ENCODE measurements around the gene GNAZ.

GNAZ gene

DNA sequence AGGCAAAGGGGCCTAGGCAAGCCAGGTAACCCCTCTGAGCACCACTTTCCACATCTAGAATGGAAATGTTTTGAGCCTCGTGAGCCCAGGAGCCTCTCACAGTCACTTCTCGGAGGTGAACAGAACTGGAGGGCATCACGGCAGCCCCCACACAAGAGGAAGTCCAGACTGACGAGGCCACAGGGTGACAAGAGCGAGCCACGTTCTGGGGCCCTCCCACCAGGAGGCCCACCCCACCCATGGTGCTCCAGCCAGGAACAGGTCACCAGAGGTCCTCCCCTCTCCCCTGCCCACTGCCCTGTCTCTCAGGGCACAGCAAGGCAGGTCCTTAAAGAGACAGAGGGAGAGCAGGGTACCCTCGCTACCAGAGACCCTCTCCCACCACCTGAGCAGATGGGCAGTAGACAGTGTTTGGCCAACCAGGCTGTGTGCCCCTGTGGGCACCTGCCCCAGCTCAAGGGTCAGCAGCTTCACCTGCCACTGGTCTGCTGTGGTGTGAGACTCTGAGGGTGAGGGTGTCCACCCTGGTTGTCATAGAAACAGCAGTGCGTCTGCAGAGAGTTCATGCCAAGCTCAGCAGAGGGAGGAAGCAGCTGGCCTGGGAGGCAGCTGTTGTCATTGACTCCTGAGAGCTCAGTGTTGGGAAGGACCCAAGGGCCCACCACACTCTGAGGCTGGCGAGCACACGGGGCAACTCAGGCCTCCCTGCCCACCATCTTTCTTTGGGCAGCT, 40.0 kb downstream of the GNAZ start:
- no peaks in the 10 kb centered on the region for H3K4me1 ChIP-seq (ENCODE audit: control insufficient read depth, insufficient read depth, low read length)
- no peak overlapping the region for H3K4me3 ChIP-seq (ENCODE audit: low read depth, low read length)
- no peak overlapping the region for H3K9ac ChIP-seq (ENCODE audit: low read depth, low read length)
- no peaks in the 10 kb centered on the region for H3K36me3 ChIP-seq (ENCODE audit: control insufficient read depth, insufficient read depth, low read length)
- no peaks in the 10 kb centered on the region for H3K27me3 ChIP-seq (ENCODE audit: control insufficient read depth, insufficient read depth, low read length)
- no peaks in the 10 kb centered on the region for H3K9me3 ChIP-seq (ENCODE audit: control insufficient read depth, insufficient read depth, low read length)

DNA sequence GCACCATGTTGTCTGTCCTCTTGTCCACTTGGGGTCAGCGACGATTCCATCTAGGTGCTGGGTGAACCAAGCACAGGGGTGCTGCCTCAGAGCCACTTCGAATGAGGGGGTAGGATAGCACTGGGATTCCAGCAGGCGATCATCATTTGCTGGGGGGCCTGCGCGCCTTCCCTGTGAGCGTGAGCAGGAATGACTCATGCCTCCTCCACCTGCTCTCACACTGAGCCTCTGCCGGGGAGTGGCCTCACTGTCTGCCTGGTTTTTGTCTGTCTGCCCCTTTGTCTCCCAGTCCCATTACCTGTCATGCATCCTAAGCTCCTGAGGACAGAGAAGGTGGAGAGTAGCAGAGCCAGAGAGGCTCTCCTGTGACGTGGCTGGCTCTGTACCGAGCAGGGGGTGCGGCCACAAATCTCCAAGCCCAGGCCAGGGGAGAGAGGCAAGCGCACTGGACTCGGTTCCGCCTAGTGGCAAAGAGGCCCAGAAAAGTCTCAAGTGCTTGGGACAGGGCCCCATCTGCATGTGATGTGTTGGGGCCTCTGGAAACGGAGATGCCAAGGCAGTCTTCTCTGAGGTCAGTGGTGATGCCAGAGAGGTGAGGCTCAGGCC, 40.7 kb downstream of the GNAZ start:
- Histone ChIP-seq H3K9ac (ENCODE audit: low read depth, low read length) (no peak overlapping the region), H3K4me1 (ENCODE audit: control insufficient read depth, insufficient read depth, low read length) (no peaks in the 10 kb centered on the region), H3K36me3 (ENCODE audit: control insufficient read depth, insufficient read depth, low read length) (no peaks in the 10 kb centered on the region), H3K9me3 (ENCODE audit: control insufficient read depth, insufficient read depth, low read length) (no peaks in the 10 kb centered on the region), H3K27me3 (ENCODE audit: control insufficient read depth, insufficient read depth, low read length) (no peaks in the 10 kb centered on the region), H3K4me3 (ENCODE audit: low read depth, low read length) (no peak overlapping the region)

DNA sequence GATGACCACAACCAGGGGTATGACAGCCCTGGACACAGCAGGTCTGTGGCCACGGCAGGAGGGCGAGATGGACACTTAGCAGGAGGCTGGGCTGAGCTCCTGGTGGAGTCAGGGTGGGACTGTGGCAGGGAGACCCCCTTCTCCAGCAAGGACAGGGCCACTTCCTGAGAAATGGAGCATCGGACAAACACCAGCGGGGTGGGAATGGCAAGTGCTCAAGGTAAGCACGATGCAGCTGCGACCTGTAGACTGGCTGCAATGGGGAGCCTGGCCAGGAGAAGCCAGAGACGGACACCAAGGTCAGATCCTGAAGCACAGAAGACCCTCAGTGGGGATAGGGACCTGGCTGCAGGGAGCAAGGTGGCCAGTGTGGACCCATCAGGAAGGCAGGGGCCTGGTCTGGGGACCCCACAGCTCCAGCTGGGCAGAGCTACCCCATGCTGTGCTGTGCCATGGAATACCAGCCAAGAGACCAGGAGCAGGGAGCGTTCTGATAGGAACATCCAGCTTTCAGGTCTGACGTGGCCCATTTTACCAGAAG, 42.2 kb downstream of the GNAZ start:
- no peak overlapping the region for H3K9ac ChIP-seq (ENCODE audit: low read depth, low read length)
- H3K4me3 ChIP-seq (ENCODE audit: low read depth, low read length) = no peak overlapping the region
- H3K9me3 ChIP-seq (ENCODE audit: control insufficient read depth, insufficient read depth, low read length) = no peaks in the 10 kb centered on the region
- no peaks in the 10 kb centered on the region for H3K27me3 ChIP-seq (ENCODE audit: control insufficient read depth, insufficient read depth, low read length)
- H3K4me1 ChIP-seq (ENCODE audit: control insufficient read depth, insufficient read depth, low read length) = peaks cover 2% of the 10 kb centered on the region
- no peaks in the 10 kb centered on the region for H3K36me3 ChIP-seq (ENCODE audit: control insufficient read depth, insufficient read depth, low read length)

DNA sequence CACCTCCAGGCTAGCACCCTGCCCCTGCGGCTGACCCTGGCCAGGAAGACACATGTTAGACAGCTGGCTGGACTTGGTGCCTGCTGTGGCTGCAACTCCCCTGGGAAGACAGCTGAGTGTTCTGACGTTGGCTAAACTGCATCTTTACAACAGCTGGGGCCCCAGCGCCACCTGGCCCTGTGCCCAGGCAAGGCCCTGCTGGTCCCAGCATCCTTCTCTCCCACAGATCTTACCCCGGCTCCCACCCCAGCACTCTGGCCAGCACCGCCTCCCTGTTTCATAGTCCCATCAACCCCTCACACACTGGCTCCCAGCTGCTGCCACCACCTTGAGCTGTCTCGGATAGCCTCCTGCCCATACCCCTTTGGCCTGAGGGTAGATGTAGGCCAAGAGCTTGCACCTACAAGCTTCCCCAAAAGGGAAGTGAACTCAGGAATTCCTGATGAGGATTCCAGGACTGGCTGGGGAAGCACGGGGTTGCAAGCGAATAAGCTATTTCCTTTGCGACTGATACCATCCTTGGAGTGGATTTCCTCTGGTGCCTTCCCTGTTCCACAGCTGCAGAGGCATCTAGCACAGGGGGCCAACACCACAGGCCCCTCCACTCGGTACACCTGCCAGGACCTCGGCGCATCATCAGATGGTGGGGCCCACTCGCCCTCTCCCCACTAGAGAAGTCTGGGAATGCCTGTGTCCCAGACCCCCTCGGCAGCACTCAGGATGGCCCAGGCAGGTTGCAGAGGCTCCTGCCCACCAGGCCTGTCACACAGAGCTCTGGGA, 42.9 kb downstream of the GNAZ start:
- Histone ChIP-seq H3K4me3 (ENCODE audit: low read depth, low read length) (no peak overlapping the region), H3K36me3 (ENCODE audit: control insufficient read depth, insufficient read depth, low read length) (no peaks in the 10 kb centered on the region), H3K27me3 (ENCODE audit: control insufficient read depth, insufficient read depth, low read length) (no peaks in the 10 kb centered on the region)

DNA sequence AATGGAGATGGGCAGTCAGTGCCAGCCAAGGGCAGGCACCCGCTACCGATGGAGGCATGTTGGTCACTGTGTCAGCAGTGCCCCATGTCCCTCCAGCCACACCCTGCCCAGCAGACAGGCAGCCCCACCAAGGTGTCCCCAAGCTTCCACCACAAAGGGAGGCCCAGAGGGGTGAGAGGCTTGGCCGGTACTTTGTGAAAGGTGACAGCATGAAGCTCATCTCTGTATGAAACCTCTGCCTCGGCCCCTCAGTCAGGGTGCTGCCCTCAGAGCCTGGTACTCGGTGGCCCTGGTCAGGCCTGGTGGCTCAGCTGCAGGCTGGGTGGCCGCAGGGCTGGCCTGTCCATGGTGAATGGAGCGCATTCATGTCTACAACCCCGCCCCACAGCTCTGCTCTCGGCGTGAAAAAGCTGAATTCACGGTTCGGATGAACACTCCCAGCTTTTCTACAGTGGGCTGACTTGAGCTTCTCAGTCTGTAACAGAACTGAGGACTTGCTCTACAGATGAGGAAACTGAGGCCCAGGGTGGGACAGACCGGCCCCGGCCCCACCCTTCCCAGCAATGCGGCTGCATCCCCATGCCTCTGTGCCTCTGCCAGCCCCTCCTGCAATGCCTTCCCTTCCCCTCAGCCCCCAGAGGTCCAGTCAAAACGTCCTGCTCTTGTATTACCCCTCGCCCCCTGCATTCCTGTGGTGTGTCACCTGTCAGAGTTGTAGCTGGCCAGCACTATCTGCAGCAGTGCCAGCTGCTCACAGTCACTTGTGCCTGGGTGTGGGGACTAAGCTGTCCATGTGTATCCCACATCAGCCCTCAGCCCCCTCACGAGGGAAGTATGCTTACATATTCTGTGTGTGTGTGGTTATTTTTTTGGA, 43.8 kb downstream of the GNAZ start:
- no peaks in the 10 kb centered on the region for H3K9me3 ChIP-seq (ENCODE audit: control insufficient read depth, insufficient read depth, low read length)

More for the DNA sequence above, 42.9 kb downstream of the GNAZ start:
- Histone ChIP-seq H3K9me3 (ENCODE audit: control insufficient read depth, insufficient read depth, low read length) (no peaks in the 10 kb centered on the region), H3K4me1 (ENCODE audit: control insufficient read depth, insufficient read depth, low read length) (peaks cover 2% of the 10 kb centered on the region), H3K9ac (ENCODE audit: low read depth, low read length) (no peak overlapping the region)

DNA sequence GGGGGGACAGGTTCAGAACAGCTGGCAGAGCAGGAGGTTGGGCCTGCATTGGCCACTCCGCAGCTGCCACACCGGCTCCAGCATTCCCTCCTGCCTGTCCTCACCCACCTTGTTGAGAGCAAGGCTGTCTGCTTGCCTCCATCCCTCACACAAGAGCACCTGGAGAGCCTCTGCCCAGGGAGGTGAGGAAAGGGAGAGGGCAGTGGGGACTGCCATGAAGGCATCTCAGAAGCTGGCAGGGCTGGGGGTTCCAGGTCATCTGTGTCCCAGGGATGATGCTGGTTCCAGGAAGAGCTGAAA, 44.4 kb downstream of the GNAZ start:
- no peaks in the 10 kb centered on the region for H3K27me3 ChIP-seq (ENCODE audit: control insufficient read depth, insufficient read depth, low read length)
- H3K36me3 ChIP-seq (ENCODE audit: control insufficient read depth, insufficient read depth, low read length) = no peaks in the 10 kb centered on the region
- no peaks in the 10 kb centered on the region for H3K9me3 ChIP-seq (ENCODE audit: control insufficient read depth, insufficient read depth, low read length)
- H3K4me3 ChIP-seq (ENCODE audit: low read depth, low read length) = no peak overlapping the region
- no peak overlapping the region for H3K9ac ChIP-seq (ENCODE audit: low read depth, low read length)
- peaks cover 2% of the 10 kb centered on the region for H3K4me1 ChIP-seq (ENCODE audit: control insufficient read depth, insufficient read depth, low read length)

More for the DNA sequence above, 43.8 kb downstream of the GNAZ start:
- H3K27me3 ChIP-seq (ENCODE audit: control insufficient read depth, insufficient read depth, low read length) = no peaks in the 10 kb centered on the region
- peaks cover 2% of the 10 kb centered on the region for H3K4me1 ChIP-seq (ENCODE audit: control insufficient read depth, insufficient read depth, low read length)
- H3K9ac ChIP-seq (ENCODE audit: low read depth, low read length) = no peak overlapping the region
- H3K36me3 ChIP-seq (ENCODE audit: control insufficient read depth, insufficient read depth, low read length) = no peaks in the 10 kb centered on the region
- H3K4me3 ChIP-seq (ENCODE audit: low read depth, low read length) = no peak overlapping the region

DNA sequence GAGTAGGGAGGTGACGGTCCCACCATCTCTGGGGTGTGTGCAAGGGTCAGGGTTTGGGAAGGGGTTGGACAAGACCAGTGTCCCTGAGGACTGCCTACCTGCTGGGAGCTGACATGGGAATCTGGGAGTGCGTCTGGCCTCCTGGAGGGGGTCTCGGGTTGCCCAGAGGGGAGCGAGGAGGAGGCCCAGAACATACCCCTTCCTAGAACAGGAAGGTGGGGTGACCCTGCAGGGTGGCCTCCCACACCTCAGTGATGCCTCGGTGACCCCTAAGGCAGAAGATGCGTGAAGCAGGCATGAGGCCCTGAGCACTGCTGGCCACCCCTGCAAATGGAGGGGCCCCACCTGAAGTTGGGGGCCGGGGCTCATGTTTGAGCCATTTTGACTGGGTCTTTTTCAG, 45.0 kb downstream of the GNAZ start:
- no peak overlapping the region for H3K4me3 ChIP-seq (ENCODE audit: low read depth, low read length)
- no peaks in the 10 kb centered on the region for H3K36me3 ChIP-seq (ENCODE audit: control insufficient read depth, insufficient read depth, low read length)
- H3K9ac ChIP-seq (ENCODE audit: low read depth, low read length) = no peak overlapping the region
- H3K4me1 ChIP-seq (ENCODE audit: control insufficient read depth, insufficient read depth, low read length) = peaks cover 2% of the 10 kb centered on the region
- no peaks in the 10 kb centered on the region for H3K27me3 ChIP-seq (ENCODE audit: control insufficient read depth, insufficient read depth, low read length)
- no peaks in the 10 kb centered on the region for H3K9me3 ChIP-seq (ENCODE audit: control insufficient read depth, insufficient read depth, low read length)

DNA sequence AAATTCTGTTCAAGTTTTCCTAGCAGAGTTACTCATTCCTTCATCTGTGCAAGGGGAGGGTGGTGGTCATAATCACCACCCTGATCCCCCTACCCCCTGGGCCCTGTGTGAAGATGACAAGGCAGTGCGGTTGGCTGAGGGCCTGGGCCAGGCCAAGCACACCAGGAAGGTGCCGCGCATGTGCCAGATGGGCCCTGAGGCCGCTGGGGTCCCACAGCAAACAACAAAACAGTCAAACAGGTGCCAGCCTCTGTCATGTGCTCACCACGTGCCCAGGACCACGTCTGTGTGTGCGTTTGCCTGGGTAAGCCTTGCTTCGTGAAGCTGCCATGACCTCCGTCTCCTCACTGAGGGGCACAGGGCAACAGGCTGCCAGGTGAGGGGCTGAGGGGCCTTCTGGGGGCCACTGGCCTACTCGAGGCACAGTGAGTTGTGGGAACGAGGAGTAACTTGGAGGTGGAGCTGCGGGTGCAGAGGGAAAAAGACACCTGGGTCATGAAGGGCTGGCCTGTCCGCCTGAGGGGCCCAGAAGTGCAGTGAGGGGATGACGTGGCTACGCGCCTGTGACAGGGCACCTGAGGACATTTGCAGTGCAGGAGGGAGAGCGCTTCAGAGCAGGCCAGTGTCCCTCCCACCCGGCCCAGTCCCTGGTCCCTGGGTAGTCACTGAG, 45.6 kb downstream of the GNAZ start:
- Histone ChIP-seq H3K4me3 (ENCODE audit: low read depth, low read length) (no peak overlapping the region), H3K9ac (ENCODE audit: low read depth, low read length) (no peak overlapping the region), H3K9me3 (ENCODE audit: control insufficient read depth, insufficient read depth, low read length) (no peaks in the 10 kb centered on the region), H3K36me3 (ENCODE audit: control insufficient read depth, insufficient read depth, low read length) (no peaks in the 10 kb centered on the region), H3K27me3 (ENCODE audit: control insufficient read depth, insufficient read depth, low read length) (peaks cover under 1% of the 10 kb centered on the region), H3K4me1 (ENCODE audit: control insufficient read depth, insufficient read depth, low read length) (peaks cover 2% of the 10 kb centered on the region)

DNA sequence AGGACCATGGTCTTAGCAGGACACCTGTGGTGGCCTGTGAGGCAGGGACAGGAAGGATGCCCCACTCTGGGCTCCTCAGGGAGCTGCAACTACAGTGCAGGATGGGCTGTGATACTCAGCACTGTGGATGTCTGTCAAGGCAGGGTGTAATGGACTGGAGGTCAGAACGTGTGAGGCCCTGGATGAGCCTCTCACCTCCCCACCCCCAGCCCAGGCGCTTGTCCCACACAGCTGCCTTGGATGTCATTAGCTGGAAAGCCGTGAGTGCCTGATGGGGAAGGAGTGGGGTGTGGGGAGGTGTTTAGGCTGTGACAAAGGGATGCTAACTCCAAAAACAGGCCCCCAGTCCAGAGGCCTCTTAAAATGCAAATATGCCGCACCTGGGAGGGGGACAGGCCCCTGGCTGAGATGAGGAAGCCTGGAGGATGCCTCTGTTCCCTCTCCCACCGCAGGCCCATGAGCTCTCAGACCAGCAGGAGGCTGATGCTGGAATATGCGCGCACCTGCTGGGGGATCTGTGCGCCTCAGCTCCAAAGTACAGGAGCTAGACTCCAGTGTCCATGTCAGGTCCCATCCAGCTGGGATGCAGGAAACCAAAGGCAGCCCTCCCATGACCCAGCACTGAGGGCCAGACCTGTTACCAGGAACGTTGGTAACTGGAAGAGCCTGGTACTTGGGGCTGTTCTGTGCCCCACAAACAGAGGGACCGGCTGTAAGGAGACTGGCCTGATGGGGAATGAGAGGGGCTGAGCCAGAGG, 46.4 kb downstream of the GNAZ start:
- peaks cover 6% of the 10 kb centered on the region for H3K27me3 ChIP-seq (ENCODE audit: control insufficient read depth, insufficient read depth, low read length)
- H3K36me3 ChIP-seq (ENCODE audit: control insufficient read depth, insufficient read depth, low read length) = no peaks in the 10 kb centered on the region
- no peaks in the 10 kb centered on the region for H3K9me3 ChIP-seq (ENCODE audit: control insufficient read depth, insufficient read depth, low read length)
- no peak overlapping the region for H3K9ac ChIP-seq (ENCODE audit: low read depth, low read length)
- peaks cover 2% of the 10 kb centered on the region for H3K4me1 ChIP-seq (ENCODE audit: control insufficient read depth, insufficient read depth, low read length)
- H3K4me3 ChIP-seq (ENCODE audit: low read depth, low read length) = no peak overlapping the region

DNA sequence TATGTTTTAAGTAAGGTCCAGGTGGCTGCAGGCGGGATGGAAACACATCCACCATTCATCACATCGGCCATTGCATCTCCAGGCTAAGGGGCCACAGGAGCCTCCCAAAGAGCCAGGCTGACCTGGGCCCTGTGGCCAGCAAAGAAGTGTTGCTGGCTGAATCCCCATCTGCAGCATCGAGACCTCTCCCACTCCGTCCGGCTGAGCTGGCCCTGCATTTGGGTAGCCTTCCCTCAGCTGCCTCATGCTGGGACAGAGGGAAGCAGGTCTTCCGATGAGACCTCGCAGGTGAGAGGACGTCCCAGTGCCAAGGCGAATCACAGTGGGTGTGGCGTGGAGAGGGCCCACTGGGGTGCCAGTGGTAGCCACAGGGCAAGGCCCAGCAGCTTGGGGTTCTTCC, 47.0 kb downstream of the GNAZ start:
- Histone ChIP-seq H3K27me3 (ENCODE audit: control insufficient read depth, insufficient read depth, low read length) (peaks cover 6% of the 10 kb centered on the region), H3K36me3 (ENCODE audit: control insufficient read depth, insufficient read depth, low read length) (no peaks in the 10 kb centered on the region), H3K9ac (ENCODE audit: low read depth, low read length) (no peak overlapping the region), H3K4me3 (ENCODE audit: low read depth, low read length) (no peak overlapping the region), H3K9me3 (ENCODE audit: control insufficient read depth, insufficient read depth, low read length) (no peaks in the 10 kb centered on the region), H3K4me1 (ENCODE audit: control insufficient read depth, insufficient read depth, low read length) (peaks cover 2% of the 10 kb centered on the region)

Measured in iPS-15b (cell line).